ENCODE measurements around the gene PBX1. TPM values are rescaled to one million over a fixed set of nuclear protein-coding genes. Genes with fewer than 3 reads are reported as not detected.

The PBX1 gene
- total and polyA plus RNA-seq, 3 experiments from 2014 or later, result 0.05 to 0.16 (median 0.13) TPM

GRCh38 chr1:164703960-164704411 is 145.0 kb downstream of the PBX1 start:
- no peaks in the 10 kb centered on the region for H3K36me3 ChIP-seq (ENCODE audit: insufficient read depth, low read length)
- no peaks in the 10 kb centered on the region for H3K4me1 Mint-ChIP-seq
- no peak overlapping the region for H3K4me3 Mint-ChIP-seq
- H3K36me3 Mint-ChIP-seq, result no peaks in the 10 kb centered on the region
- no peaks in the 10 kb centered on the region for H3K4me1 ChIP-seq (ENCODE audit: insufficient read depth, low read length)
- peaks cover 0 to 4% (median 0%) of the 10 kb centered on the region in 5 donors for H3K9me3 Mint-ChIP-seq
- H3K9me3 ChIP-seq (ENCODE audit: low read length), result no peaks in the 10 kb centered on the region
- ChIA-PET POLR2A (no interaction called here), CTCF (no interaction called here)
- H3K27me3 Mint-ChIP-seq, result peaks cover 0 to 1% of the 10 kb centered on the region in 2 donors
- H3K27ac Mint-ChIP-seq, result no peak overlapping the region
- no peak overlapping the region for H3K27ac ChIP-seq (ENCODE audit: low read depth, low read length)
- DNase-seq, result no peak
- H3K4me3 ChIP-seq (ENCODE audit: low read length), result no peak overlapping the region
- H3K27me3 ChIP-seq (ENCODE audit: insufficient read depth, low read length, poor library complexity, severe bottlenecking), result no peaks in the 10 kb centered on the region

- Mint-ChIP-seq H3K9me3 (peaks cover 0 to 3% (median under 1%) of the 10 kb centered on the region in 5 donors), H3K27me3 (peaks cover 0 to 1% of the 10 kb centered on the region in 2 donors), H3K36me3 (no peaks in the 10 kb centered on the region), H3K27ac (no peak overlapping the region), H3K4me3 (no peak overlapping the region), H3K4me1 (no peaks in the 10 kb centered on the region)
- no peak overlapping the region for H3K4me3 ChIP-seq (ENCODE audit: low read length)
- no peak overlapping the region for H3K27ac ChIP-seq (ENCODE audit: low read depth, low read length)
- H3K27me3 ChIP-seq (ENCODE audit: insufficient read depth, low read length, poor library complexity, severe bottlenecking), result no peaks in the 10 kb centered on the region
- no peaks in the 10 kb centered on the region for H3K9me3 ChIP-seq (ENCODE audit: low read length)
- ChIA-PET CTCF (no interaction called here), POLR2A (no interaction called here)
- no peak for DNase-seq
- no peaks in the 10 kb centered on the region for H3K4me1 ChIP-seq (ENCODE audit: insufficient read depth, low read length)
- H3K36me3 ChIP-seq (ENCODE audit: insufficient read depth, low read length), result no peaks in the 10 kb centered on the region
Measured at GRCh38 chr1:164704954-164705353, 146.0 kb downstream of the PBX1 start.

- peaks cover 0 to 8% (median 3%) of the 10 kb centered on the region in 5 donors for H3K9me3 Mint-ChIP-seq
- H3K27me3 Mint-ChIP-seq, result peaks cover 0 to 1% of the 10 kb centered on the region in 2 donors
- H3K9me3 ChIP-seq (ENCODE audit: low read length), result no peaks in the 10 kb centered on the region
- DNase-seq, result no peak
- H3K36me3 Mint-ChIP-seq, result no peaks in the 10 kb centered on the region
- ChIA-PET CTCF (no interaction called here), POLR2A (no interaction called here)
- no peaks in the 10 kb centered on the region for H3K27me3 ChIP-seq (ENCODE audit: insufficient read depth, low read length, poor library complexity, severe bottlenecking)
- no peak overlapping the region for H3K27ac Mint-ChIP-seq
- no peaks in the 10 kb centered on the region for H3K4me1 Mint-ChIP-seq
- H3K4me3 Mint-ChIP-seq, result no peak overlapping the region
- H3K36me3 ChIP-seq (ENCODE audit: insufficient read depth, low read length), result no peaks in the 10 kb centered on the region
- no peak overlapping the region for H3K27ac ChIP-seq (ENCODE audit: low read depth, low read length)
- no peak overlapping the region for H3K4me3 ChIP-seq (ENCODE audit: low read length)
- H3K4me1 ChIP-seq (ENCODE audit: insufficient read depth, low read length), result no peaks in the 10 kb centered on the region
Measured at GRCh38 chr1:164706606-164706987, 147.6 kb downstream of the PBX1 start.

GRCh38 chr1:164707868-164708331 is 148.9 kb downstream of the PBX1 start:
- Mint-ChIP-seq H3K9me3 (peaks cover 2 to 8% (median 4%) of the 10 kb centered on the region in 5 donors), H3K27me3 (peaks cover 0 to 1% of the 10 kb centered on the region in 2 donors), H3K36me3 (no peaks in the 10 kb centered on the region), H3K27ac (no peak overlapping the region), H3K4me1 (no peaks in the 10 kb centered on the region), H3K4me3 (no peak overlapping the region)
- Histone ChIP-seq H3K4me1 (ENCODE audit: insufficient read depth, low read length) (no peaks in the 10 kb centered on the region), H3K27me3 (ENCODE audit: insufficient read depth, low read length, poor library complexity, severe bottlenecking) (no peaks in the 10 kb centered on the region), H3K4me3 (ENCODE audit: low read length) (no peak overlapping the region), H3K36me3 (ENCODE audit: insufficient read depth, low read length) (no peaks in the 10 kb centered on the region), H3K9me3 (ENCODE audit: low read length) (no peaks in the 10 kb centered on the region), H3K27ac (ENCODE audit: low read depth, low read length) (peak overlapping the region; percentile 4)
- no peak for DNase-seq
- CTCF ChIA-PET, result no interaction called here
- POLR2A ChIA-PET, result no interaction called here

- Histone ChIP-seq H3K27me3 (ENCODE audit: insufficient read depth, low read length, poor library complexity, severe bottlenecking) (no peaks in the 10 kb centered on the region), H3K27ac (ENCODE audit: low read depth, low read length) (no peak overlapping the region), H3K9me3 (ENCODE audit: low read length) (no peaks in the 10 kb centered on the region), H3K4me1 (ENCODE audit: insufficient read depth, low read length) (no peaks in the 10 kb centered on the region), H3K36me3 (ENCODE audit: insufficient read depth, low read length) (no peaks in the 10 kb centered on the region), H3K4me3 (ENCODE audit: low read length) (no peak overlapping the region)
- Mint-ChIP-seq H3K4me3 (no peak overlapping the region), H3K27me3 (peaks cover 0 to 1% of the 10 kb centered on the region in 2 donors), H3K4me1 (no peaks in the 10 kb centered on the region), H3K9me3 (peaks cover 2 to 8% (median 4%) of the 10 kb centered on the region in 5 donors), H3K36me3 (no peaks in the 10 kb centered on the region), H3K27ac (no peak overlapping the region)
- ChIA-PET POLR2A (no interaction called here), CTCF (no interaction called here)
- no peak for DNase-seq
Measured at GRCh38 chr1:164708596-164708995, 149.6 kb downstream of the PBX1 start.

- DNase-seq, result no peak
- no peak overlapping the region for H3K4me3 Mint-ChIP-seq
- no peaks in the 10 kb centered on the region for H3K9me3 ChIP-seq (ENCODE audit: low read length)
- H3K4me1 ChIP-seq (ENCODE audit: insufficient read depth, low read length), result no peaks in the 10 kb centered on the region
- no peaks in the 10 kb centered on the region for H3K27me3 ChIP-seq (ENCODE audit: insufficient read depth, low read length, poor library complexity, severe bottlenecking)
- H3K27ac Mint-ChIP-seq, result no peak overlapping the region
- no peaks in the 10 kb centered on the region for H3K4me1 Mint-ChIP-seq
- CTCF ChIA-PET, result no interaction called here
- no peaks in the 10 kb centered on the region for H3K36me3 ChIP-seq (ENCODE audit: insufficient read depth, low read length)
- no peaks in the 10 kb centered on the region for H3K36me3 Mint-ChIP-seq
- peaks cover 2 to 8% (median 4%) of the 10 kb centered on the region in 5 donors for H3K9me3 Mint-ChIP-seq
- H3K27me3 Mint-ChIP-seq, result peaks cover 0 to 1% of the 10 kb centered on the region in 2 donors
- H3K4me3 ChIP-seq (ENCODE audit: low read length), result no peak overlapping the region
- H3K27ac ChIP-seq (ENCODE audit: low read depth, low read length), result no peak overlapping the region
- POLR2A ChIA-PET, result no interaction called here
Measured at GRCh38 chr1:164709126-164709525, 150.1 kb downstream of the PBX1 start.

GRCh38 chr1:164709541-164710278 is 150.7 kb downstream of the PBX1 start:
- no peak for DNase-seq
- no peaks in the 10 kb centered on the region for H3K36me3 Mint-ChIP-seq
- H3K4me1 Mint-ChIP-seq, result no peaks in the 10 kb centered on the region
- H3K27me3 ChIP-seq (ENCODE audit: insufficient read depth, low read length, poor library complexity, severe bottlenecking), result no peaks in the 10 kb centered on the region
- no peaks in the 10 kb centered on the region for H3K36me3 ChIP-seq (ENCODE audit: insufficient read depth, low read length)
- ChIA-PET POLR2A (no interaction called here), CTCF (no interaction called here)
- H3K4me3 ChIP-seq (ENCODE audit: low read length), result no peak overlapping the region
- no peak overlapping the region for H3K27ac Mint-ChIP-seq
- H3K27me3 Mint-ChIP-seq, result peaks cover 0 to 1% of the 10 kb centered on the region in 2 donors
- H3K4me1 ChIP-seq (ENCODE audit: insufficient read depth, low read length), result no peaks in the 10 kb centered on the region
- H3K4me3 Mint-ChIP-seq, result no peak overlapping the region
- no peaks in the 10 kb centered on the region for H3K9me3 ChIP-seq (ENCODE audit: low read length)
- H3K27ac ChIP-seq (ENCODE audit: low read depth, low read length), result no peak overlapping the region
- peaks cover 2 to 8% (median 4%) of the 10 kb centered on the region in 5 donors for H3K9me3 Mint-ChIP-seq

- CTCF ChIA-PET, result no interaction called here
Measured at GRCh38 chr1:164712131-164713036, 153.4 kb downstream of the PBX1 start.

More at GRCh38 chr1:164712131-164713036, 153.4 kb downstream of the PBX1 start:
- Histone ChIP-seq H3K27me3 (ENCODE audit: insufficient read depth, low read length, poor library complexity, severe bottlenecking) (no peaks in the 10 kb centered on the region), H3K4me3 (ENCODE audit: low read length) (no peak overlapping the region), H3K9me3 (ENCODE audit: low read length) (no peaks in the 10 kb centered on the region), H3K4me1 (ENCODE audit: insufficient read depth, low read length) (no peaks in the 10 kb centered on the region), H3K27ac (ENCODE audit: low read depth, low read length) (no peak overlapping the region), H3K36me3 (ENCODE audit: insufficient read depth, low read length) (no peaks in the 10 kb centered on the region)
- no peak for DNase-seq
- H3K36me3 Mint-ChIP-seq, result no peaks in the 10 kb centered on the region
- POLR2A ChIA-PET, result no interaction called here
- H3K4me3 Mint-ChIP-seq, result no peak overlapping the region
- peaks cover 2 to 10% (median 7%) of the 10 kb centered on the region in 5 donors for H3K9me3 Mint-ChIP-seq
- no peak overlapping the region for H3K27ac Mint-ChIP-seq
- H3K27me3 Mint-ChIP-seq, result no peaks in the 10 kb centered on the region
- H3K4me1 Mint-ChIP-seq, result no peaks in the 10 kb centered on the region

All from CD8-positive, alpha-beta memory T cell (primary cell).